ENCODE results near the gene RDH14.

GRCh38 chr2:18598848-18599484 lies 38.5 kb upstream of the RDH14 start:
- TF ChIP-seq RCOR1 (IDR thresholded peaks at IDR 0.05; ENCODE audit: insufficient replicate concordance, low read length): no peak
- no peak for TF ChIP-seq CTCF (conservative IDR thresholded peaks at IDR 0.05; ENCODE audit: low read depth, low read length)
- TF ChIP-seq POLR2A (IDR thresholded peaks at IDR 0.05; ENCODE audit: low read depth, low read length): no peak
- no peak for TF ChIP-seq MXI1 (IDR thresholded peaks at IDR 0.05; ENCODE audit: borderline replicate concordance, low read depth, low read length)

All from IMR-90 (cell line).